Germinal center (tissue), 1 donor: ENCODE data around the gene ZNF845.
"Not testable (repeated sequence)": the region's sequence is repeated elsewhere in the genome, so short reads cannot be mapped to it uniquely, and the experiment has no call there.

Source experiments
- DNase-seq: peaks from one replicate; pipeline ENCODE4 v3.0.0; 2012; ENCODE audit warnings: mixed read lengths, low spot score

The ZNF845 gene

GRCh38 chr19:53333463-53334449 is at the start of gene ZNF845:
ZNF845 (plus strand) TSS chr19:53333749; CDS start chr19:53341308, 7,559 bp downstream.
- peak; percentile 88 for DNase-seq

- DNase-seq, result no peak
Observed at GRCh38 chr19:53285087-53285486, 48.5 kb upstream of the ZNF845 start.

- no peak for DNase-seq
Observed at GRCh38 chr19:53290758-53291549, 42.6 kb upstream of the ZNF845 start.

- no peak for DNase-seq
Observed at GRCh38 chr19:53294786-53295441, 38.6 kb upstream of the ZNF845 start.

GRCh38 chr19:53301341-53301740 is 32.2 kb upstream of the ZNF845 start:
- not testable (repeated sequence) for DNase-seq

GRCh38 chr19:53308339-53308811 is 25.2 kb upstream of the ZNF845 start:
- DNase-seq, result no peak

GRCh38 chr19:53311044-53311443 is 22.5 kb upstream of the ZNF845 start:
- DNase-seq, result no peak

GRCh38 chr19:53311897-53312296 is 21.7 kb upstream of the ZNF845 start:
- DNase-seq, result no peak

GRCh38 chr19:53328967-53329366 is 4.6 kb upstream of the ZNF845 start:
- no peak for DNase-seq

- DNase-seq, result no peak
Observed at GRCh38 chr19:53332484-53332883, 1.1 kb upstream of the ZNF845 start.

GRCh38 chr19:53333066-53333462 is 485 bp upstream of the ZNF845 start:
- DNase-seq, result no peak

- not testable (repeated sequence) for DNase-seq
Observed at GRCh38 chr19:53344403-53344802, 10.9 kb downstream of the ZNF845 start.

- DNase-seq, result no peak
Observed at GRCh38 chr19:53355739-53356138, 22.2 kb downstream of the ZNF845 start.

- peak; percentile 3 for DNase-seq
Observed at GRCh38 chr19:53357821-53358581, 24.5 kb downstream of the ZNF845 start.

- DNase-seq, result not testable (repeated sequence)
Observed at GRCh38 chr19:53360056-53360455, 26.5 kb downstream of the ZNF845 start.

GRCh38 chr19:53365134-53365898 is 31.8 kb downstream of the ZNF845 start, which contains the start of gene ZNF525:
ZNF525 (plus strand) TSS chr19:53365705; CDS start chr19:53372282, 6,577 bp downstream.
- peak; percentile 96 for DNase-seq

- DNase-seq, result peak; percentile 18
Observed at GRCh38 chr19:53365899-53366493, 32.4 kb downstream of the ZNF845 start.

GRCh38 chr19:53372196-53372595 is 38.6 kb downstream of the ZNF845 start:
- DNase-seq, result no peak

- no peak for DNase-seq
Observed at GRCh38 chr19:53374288-53374687, 40.7 kb downstream of the ZNF845 start.

GRCh38 chr19:53374743-53375142 is 41.2 kb downstream of the ZNF845 start:
- DNase-seq, result no peak
